HS-27A (cell line): ENCODE data around the gene MMP25.
"Not testable (repeated sequence)": the region's sequence is repeated elsewhere in the genome, so short reads cannot be mapped to it uniquely, and the experiment has no call there.

Source experiments
- DNase-seq: peaks from one replicate; pipeline ENCODE4 v3.0.0-alpha.2; 2012; ENCODE audit warnings: low read depth, missing footprints

MMP25 gene

GRCh38 chr16:3056336-3057180 is 10.2 kb downstream of the MMP25 start:
- DNase-seq = no peak

GRCh38 chr16:3057181-3058138 is 11.1 kb downstream of the MMP25 start:
- no peak for DNase-seq

DNA sequence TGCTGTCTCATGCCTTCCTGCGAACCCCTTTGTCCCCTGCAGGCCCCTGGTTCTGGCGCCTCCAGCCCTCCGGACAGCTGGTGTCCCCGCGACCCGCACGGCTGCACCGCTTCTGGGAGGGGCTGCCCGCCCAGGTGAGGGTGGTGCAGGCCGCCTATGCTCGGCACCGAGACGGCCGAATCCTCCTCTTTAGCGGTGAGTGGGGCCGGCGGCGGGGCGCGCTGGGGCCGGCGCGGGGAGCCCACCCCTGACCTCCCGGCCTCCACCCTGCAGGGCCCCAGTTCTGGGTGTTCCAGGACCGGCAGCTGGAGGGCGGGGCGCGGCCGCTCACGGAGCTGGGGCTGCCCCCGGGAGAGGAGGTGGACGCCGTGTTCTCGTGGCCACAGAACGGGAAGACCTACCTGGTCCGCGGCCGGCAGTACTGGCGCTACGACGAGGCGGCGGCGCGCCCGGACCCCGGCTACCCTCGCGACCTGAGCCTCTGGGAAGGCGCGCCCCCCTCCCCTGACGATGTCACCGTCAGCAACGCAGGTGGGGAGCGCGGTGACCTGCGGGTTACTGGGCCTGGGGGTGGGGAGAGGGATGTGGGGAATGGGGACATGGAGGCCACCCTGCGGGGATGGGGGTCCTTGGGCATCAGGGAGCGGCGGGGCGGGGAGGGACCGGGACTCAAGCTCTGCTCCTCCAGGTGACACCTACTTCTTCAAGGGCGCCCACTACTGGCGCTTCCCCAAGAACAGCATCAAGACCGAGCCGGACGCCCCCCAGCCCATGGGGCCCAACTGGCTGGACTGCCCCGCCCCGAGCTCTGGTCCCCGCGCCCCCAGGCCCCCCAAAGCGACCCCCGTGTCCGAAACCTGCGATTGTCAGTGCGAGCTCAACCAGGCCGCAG is 12.0 kb downstream of the MMP25 start:
- peak; percentile 8 for DNase-seq

GRCh38 chr16:3059041-3059722 is 12.8 kb downstream of the MMP25 start:
- DNase-seq = peak; percentile 49

DNA sequence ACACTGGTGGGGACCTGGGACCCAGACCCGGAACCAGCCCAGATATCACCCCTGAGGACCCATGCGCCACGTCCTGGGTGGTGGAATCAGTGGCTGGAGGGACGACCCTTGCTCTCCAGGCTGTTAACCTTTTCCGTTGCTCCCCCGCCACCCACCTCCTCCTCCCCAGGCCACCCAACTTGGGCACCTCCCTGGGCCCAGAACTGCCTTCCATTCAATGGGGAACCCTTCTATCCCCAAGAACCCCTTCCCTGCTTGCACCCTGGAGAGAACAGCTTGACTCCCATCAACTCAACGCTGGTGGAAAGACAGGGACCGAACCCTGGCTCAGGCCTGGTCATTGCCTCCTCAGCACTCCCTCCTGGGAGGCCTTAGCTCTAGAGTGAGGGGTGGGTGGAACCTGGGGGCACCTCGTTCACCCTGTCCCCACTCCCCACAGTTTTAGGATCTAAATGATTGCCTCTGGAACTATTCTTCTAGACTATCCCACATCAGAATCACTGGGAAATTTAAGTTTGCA is 13.4 kb downstream of the MMP25 start:
- DNase-seq = no peak

DNA sequence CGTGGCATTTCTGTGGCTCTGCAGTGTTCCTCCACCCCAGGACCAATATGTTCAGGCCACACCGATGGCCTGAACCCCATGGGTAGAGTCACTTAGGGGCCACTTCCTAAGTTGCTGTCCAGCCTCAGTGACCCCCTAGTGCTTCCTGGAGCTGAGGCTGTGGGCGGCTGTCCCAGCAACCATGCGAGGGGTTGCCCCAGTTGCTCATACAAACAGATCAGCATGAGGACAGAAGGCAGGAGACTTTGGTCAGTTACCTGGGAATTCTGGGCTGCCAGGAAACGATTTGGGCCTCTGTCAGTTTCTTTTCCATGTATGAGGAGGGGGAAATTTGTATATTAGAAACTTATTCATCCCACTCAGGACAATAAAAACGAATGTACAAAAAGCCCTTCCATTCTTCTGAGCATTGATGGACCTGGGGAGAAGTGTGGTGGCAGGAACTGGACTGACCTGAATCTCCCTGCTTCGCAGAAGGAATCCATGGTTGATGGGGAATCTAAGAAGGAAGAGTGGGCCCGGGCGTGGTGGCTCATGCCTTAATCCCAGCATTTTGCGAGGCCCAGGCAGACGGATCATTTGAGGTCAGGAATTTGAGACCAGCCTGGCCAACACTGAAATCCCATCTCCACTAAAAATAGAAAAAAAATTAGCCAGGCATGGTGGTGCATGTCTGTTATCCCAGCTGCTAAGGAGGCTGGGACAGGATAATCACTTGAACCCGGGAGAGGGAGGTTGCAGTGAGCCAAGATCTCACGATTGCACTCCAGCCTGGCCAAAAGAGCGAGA is 14.2 kb downstream of the MMP25 start:
- DNase-seq = no peak

DNA sequence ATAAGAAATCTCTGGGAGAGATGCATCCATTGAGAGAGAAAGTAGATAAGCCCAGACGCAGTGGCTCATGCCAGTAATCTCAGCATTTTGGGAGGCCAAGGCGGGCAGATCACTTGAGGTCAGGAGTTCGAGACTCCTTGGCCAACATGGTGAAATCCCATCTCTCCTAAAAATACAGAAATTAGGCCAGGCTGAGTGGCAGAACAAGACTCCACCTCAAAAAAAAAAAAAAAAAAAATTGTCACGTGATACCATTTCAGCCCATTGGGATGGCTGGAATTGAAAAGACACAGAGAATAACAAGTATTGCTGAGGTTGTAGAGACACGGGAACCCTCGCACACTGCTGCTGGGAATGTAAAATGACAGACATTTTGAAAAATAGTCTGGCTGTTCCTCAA is 16.2 kb downstream of the MMP25 start:
- no peak for DNase-seq

DNA sequence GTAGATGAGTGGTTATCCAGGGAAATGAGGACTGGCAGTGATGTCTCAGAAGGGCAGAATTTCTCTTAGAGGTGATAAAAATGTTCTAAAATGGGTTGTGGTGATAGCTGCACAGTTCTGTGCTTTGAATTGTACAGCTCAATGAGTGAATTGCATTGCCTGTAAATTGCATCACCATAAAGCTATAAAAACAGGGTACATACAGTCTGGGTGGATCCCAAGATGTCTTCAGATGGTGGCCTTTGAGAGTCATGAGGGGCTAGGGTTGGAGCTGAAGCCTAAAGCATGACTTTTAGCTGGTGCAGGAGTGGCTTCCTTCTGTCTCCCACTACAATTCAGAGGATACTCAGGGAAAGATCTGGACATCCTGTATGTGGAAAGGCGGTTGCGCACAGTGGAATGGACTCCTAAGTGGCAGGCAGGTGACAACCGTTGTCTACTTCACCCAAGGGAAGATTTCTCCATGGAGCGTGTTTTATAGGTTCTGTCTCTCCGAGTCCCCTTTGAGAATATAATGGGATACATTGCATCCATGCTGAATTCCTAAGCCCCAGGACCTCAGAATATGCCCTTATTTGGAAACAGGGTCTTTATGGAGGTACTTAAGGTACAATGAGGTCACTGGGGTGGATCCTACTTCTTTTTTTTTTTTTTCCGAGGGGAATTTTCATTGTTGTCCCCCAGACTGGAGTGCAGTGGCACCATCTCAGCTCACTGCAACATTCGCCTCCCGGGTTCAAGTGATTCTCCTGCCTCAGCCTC is 17.4 kb downstream of the MMP25 start:
- DNase-seq = no peak

DNA sequence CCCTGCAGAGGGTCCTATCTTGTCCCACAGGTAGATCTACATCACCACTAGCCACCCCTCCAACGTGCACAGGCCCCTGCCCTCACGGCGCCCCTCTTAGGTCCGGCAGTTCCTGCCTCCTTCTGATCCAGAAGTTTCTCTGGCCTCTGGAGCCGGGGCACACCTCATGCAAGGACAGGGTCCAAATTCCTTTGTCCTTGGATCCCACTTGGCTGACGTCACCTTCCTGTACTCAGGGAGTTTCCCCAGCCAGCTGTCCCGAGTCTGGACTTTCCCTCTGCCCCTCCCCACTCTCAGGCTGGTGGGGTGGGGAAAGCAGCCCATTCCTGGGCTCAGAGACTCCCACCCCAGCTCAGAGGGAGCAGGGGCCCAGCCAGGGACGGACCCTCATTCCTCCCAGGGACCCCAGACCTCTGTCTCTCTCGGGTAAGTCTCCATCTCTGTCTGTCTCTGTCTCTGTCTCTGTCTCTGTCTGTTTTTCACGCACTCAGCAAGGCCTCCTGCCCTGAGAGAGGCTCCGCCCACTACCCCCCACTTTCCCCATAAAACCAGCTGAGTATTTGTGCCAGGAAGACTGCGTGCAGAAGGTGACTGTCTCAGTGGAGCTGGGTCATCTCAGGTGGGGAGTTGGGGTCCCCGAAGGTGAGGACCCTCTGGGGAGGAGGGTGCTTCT is 18.8 kb downstream of the MMP25 start, which contains the start of gene IL32:
TSS of gene IL32 (plus strand) at position 572 of the 673 bp plus-strand sequence. CDS start 172 bp downstream, outside the sequence.
- DNase-seq = peak; percentile 7

DNA sequence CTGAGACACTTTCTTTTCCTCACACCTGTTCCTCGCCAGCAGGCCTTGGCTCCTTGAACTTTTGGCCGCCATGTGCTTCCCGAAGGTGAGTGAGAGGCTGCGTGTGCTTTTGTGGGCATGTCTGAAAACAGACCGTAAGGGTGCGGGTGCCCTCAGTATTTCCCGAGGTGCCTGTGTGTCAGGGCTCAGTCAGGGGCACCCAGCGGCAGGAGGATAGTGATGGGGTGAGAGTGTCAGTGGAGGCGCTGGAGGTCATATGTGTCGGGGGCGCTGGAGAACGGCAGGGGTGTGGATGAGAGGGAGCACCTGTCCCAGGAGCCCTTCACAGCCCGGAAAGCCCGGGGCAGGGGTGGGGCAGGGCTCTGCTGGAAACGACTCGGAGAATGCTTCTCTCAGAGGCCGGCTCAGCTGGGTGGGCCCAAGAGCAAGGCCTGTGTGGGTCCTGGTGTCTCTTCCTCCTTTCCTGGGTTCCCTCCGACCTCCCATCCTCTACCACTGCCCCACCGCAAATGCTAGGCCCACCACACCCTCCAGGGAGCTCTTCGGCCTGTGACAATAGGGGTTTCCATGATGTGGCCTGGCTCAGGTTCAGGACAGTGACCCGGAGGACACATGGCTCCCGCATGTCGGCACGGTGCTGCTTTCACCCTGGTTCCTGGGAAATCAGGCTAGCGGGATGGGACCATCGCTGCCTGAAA is 19.5 kb downstream of the MMP25 start:
- DNase-seq = no peak

- no peak for DNase-seq
Observed at GRCh38 chr16:3066440-3066748, 20.0 kb downstream of the MMP25 start.

DNA sequence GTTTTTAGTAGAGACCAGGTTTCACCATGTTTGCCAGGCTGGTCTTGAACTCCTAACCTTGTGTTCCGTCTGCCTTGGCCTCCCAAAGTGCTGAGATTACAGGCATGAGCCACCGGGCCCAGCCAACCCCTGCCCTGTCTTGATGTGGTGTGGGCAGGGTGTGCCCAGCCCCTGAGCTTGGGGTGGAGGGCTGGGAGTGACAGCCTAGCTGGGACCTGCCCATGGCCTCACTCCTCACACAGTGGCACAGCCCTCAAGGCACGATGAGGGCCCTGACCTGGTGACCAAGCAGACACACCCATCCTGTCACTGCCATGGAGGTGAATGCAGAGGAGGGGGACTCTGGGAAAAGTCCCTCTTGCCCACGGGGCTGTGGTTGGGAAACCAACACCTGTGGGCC is 22.1 kb downstream of the MMP25 start:
- DNase-seq = no peak

DNA sequence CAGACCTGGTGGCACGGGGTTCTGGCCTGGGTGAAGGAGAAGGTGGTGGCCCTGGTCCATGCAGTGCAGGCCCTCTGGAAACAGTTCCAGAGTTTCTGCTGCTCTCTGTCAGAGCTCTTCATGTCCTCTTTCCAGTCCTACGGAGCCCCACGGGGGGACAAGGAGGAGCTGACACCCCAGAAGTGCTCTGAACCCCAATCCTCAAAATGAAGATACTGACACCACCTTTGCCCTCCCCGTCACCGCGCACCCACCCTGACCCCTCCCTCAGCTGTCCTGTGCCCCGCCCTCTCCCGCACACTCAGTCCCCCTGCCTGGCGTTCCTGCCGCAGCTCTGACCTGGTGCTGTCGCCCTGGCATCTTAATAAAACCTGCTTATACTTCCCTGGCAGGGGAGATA is 22.8 kb downstream of the MMP25 start:
- DNase-seq = not testable (repeated sequence)

DNA sequence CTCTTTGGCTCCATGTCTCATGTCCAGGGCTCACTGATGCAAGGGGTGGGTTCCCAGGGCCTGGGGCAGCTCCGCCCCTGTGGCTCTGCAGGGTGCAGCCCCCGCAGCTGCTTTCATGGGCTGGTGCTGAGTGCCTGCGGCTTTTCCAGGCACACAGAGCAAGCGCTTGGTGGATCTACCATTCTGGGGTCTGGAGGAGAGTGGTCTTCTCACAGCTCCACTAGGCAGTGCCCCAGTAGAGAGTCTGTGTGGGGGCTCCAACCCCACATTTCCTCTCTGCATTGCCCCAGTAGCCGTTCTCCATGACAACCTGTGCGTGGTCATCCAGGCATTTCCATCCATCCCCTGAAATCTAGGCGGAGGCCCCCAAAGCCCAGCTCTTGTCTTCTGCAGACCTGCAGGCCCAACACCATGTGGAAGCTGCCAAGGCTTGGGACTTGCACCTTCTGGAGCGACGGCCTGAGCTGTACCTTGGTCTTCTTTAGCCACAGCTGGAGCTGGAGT is 24.3 kb downstream of the MMP25 start:
- no peak for DNase-seq

DNA sequence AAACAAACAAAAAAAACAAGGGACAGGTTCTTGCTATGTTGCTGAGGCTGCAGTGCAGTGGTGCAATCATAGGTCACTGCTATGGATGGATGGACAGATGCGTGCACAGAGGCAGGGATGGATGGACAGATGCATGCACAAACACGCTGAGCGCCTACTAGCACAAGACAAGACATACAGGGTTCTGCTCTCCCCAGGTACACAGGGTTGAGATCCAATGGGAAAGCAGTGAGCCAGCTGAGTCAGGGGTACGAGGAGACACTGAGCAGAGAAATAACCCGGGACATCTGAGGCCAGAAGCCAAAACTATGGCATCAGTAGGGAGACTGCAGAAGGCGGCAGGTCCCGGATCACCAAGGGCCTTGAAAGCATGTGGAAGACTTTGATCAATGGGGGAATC is 25.3 kb downstream of the MMP25 start:
- DNase-seq = no peak

GRCh38 chr16:3072148-3072547 is 25.8 kb downstream of the MMP25 start:
- DNase-seq = not testable (repeated sequence)

- not testable (repeated sequence) for DNase-seq
Observed at GRCh38 chr16:3072576-3073263, 26.4 kb downstream of the MMP25 start.
